ENCODE measurements around the gene NPW.
A peak's percentile ranks its signal among the peaks of the same experiment; 100 is the strongest.

NPW gene

DNA sequence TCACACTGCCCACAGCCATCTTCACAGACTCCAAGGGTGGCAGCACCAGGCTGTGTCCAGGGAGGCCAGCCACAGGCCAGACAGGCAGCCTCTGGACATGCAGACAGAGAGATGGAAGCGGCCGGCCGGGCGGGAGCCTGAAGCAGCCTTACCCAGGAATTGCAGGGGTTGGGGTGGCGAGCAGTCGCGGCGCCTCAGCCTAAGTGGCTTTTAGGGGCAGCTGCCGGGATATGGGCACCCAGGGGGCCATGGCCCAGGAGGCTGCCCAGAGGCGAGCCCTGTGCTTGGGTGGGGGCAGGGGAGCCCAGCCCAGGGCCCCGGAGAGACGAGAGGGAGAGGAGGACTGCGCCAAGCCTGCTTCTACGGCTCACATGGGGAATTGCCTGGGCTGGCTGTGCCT, 5.7 kb downstream of the NPW start:
- ATAC-seq, result no peak
- TF ChIP-seq SNAI2 (CRISPR knock-in tag; IDR thresholded peaks at IDR 0.05) (no peak), ZNF8 (CRISPR knock-in tag; IDR thresholded peaks at IDR 0.05) (no peak), PPARA (CRISPR knock-in tag; IDR thresholded peaks at IDR 0.05; ENCODE audit: borderline replicate concordance) (no peak), ESRRG (CRISPR knock-in tag; IDR thresholded peaks at IDR 0.05) (no peak), ZFP3 (CRISPR knock-in tag; IDR thresholded peaks at IDR 0.05) (no peak), BACH2 (CRISPR knock-in tag; IDR thresholded peaks at IDR 0.05; ENCODE audit: borderline replicate concordance) (no peak), TOX (CRISPR knock-in tag; IDR thresholded peaks at IDR 0.05; ENCODE audit: borderline replicate concordance) (no peak)

DNA sequence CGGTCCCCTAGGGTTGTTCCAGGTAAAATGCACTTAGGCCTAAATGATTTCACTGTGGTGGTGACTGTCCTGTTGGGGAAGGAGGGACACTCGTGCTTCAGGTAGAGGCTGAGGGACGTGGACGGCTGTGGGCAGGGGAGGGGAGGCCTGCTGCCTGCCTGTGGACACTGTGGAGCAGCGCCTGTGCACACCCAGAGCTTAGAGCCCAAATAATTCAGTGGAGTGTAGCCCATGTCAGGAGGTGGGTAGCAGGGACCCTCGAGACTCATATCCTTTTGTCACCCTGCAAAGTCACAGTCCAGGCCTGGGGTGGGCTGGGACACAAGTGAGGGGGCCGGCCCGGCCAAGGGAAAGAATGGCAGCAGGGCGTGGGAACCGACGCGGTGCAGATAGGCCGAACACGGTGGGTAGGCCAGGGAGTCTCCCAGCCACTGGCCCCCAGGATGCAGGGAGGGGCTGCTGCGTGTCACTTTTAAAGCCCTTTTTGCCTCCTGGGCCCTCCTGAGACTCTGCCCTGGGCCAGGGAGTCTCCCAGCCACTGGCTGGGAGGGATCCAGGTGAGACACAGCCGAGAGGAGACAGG, 6.4 kb downstream of the NPW start:
- TF ChIP-seq ISL1 (CRISPR knock-in tag; IDR thresholded peaks at IDR 0.05) (no peak), TCF4 (CRISPR knock-in tag; IDR thresholded peaks at IDR 0.05; ENCODE audit: borderline replicate concordance) (no peak), CSDC2 (CRISPR knock-in tag; IDR thresholded peaks at IDR 0.05) (no peak), ZNF565 (CRISPR knock-in tag; conservative IDR thresholded peaks at IDR 0.05; ENCODE audit: low read depth) (no peak), SNAI2 (CRISPR knock-in tag; IDR thresholded peaks at IDR 0.05) (no peak), ESRRG (CRISPR knock-in tag; IDR thresholded peaks at IDR 0.05) (no peak), CSRNP3 (CRISPR knock-in tag; IDR thresholded peaks at IDR 0.05) (no peak), RARB (CRISPR knock-in tag; IDR thresholded peaks at IDR 0.05) (no peak), OSR1 (CRISPR knock-in tag; IDR thresholded peaks at IDR 0.05) (no peak), BACH2 (CRISPR knock-in tag; IDR thresholded peaks at IDR 0.05; ENCODE audit: borderline replicate concordance) (no peak), PPARA (CRISPR knock-in tag; IDR thresholded peaks at IDR 0.05; ENCODE audit: borderline replicate concordance) (no peak), ZNF70 (CRISPR knock-in tag; IDR thresholded peaks at IDR 0.05) (no peak), ARNTL (CRISPR knock-in tag; IDR thresholded peaks at IDR 0.05; ENCODE audit: borderline replicate concordance, low read depth) (no peak), ZNF8 (CRISPR knock-in tag; IDR thresholded peaks at IDR 0.05) (no peak), TSHZ2 (CRISPR knock-in tag; IDR thresholded peaks at IDR 0.05) (no peak), ZFP3 (CRISPR knock-in tag; IDR thresholded peaks at IDR 0.05) (no peak)
- TF ChIP-seq, protein P1, sequence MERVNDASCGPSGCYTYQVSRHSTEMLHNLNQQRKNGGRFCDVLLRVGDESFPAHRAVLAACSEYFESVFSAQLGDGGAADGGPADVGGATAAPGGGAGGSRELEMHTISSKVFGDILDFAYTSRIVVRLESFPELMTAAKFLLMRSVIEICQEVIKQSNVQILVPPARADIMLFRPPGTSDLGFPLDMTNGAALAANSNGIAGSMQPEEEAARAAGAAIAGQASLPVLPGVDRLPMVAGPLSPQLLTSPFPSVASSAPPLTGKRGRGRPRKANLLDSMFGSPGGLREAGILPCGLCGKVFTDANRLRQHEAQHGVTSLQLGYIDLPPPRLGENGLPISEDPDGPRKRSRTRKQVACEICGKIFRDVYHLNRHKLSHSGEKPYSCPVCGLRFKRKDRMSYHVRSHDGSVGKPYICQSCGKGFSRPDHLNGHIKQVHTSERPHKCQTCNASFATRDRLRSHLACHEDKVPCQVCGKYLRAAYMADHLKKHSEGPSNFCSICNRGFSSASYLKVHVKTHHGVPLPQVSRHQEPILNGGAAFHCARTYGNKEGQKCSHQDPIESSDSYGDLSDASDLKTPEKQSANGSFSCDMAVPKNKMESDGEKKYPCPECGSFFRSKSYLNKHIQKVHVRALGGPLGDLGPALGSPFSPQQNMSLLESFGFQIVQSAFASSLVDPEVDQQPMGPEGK (CRISPR knock-in tag; IDR thresholded peaks at IDR 0.05; ENCODE audit: borderline replicate concordance), result no peak
- TF ChIP-seq, protein P2, sequence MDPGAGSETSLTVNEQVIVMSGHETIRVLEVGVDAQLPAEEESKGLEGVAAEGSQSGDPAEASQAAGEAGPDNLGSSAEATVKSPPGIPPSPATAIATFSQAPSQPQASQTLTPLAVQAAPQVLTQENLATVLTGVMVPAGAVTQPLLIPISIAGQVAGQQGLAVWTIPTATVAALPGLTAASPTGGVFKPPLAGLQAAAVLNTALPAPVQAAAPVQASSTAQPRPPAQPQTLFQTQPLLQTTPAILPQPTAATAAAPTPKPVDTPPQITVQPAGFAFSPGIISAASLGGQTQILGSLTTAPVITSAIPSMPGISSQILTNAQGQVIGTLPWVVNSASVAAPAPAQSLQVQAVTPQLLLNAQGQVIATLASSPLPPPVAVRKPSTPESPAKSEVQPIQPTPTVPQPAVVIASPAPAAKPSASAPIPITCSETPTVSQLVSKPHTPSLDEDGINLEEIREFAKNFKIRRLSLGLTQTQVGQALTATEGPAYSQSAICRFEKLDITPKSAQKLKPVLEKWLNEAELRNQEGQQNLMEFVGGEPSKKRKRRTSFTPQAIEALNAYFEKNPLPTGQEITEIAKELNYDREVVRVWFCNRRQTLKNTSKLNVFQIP (CRISPR knock-in tag; IDR thresholded peaks at IDR 0.05; ENCODE audit: borderline replicate concordance, low read depth), result no peak
- no peak for ATAC-seq

DNA sequence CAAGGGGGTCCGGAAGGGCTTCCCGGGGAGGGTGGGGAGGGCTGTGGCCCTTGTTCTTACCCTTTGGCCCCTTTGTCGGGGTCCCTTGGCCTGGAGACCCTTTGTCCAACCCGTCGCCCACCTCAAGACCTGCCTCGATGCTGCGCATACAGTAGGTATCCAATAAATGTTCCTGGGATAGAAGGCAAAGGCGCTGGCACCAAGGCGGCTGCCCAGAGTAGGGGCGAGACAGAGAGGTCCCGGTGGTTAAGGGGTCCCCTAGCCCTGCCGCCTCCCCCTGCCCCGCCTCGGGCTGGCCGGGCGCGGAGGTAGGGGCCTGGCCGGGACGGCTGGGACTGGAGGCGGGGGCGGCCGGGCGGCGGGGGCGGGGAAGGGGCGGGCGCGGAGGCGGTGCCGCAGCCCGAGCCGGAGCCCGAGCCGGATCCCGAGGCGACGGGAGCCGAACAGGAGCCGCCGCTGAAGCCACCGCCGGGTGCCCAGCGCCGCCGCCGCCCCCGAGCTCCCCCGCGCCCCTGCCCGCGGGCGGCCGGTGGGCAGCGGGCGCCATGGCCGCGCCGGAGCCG, 7.0 kb downstream of the NPW start, which contains the start of gene NHERF2:
NHERF2 (plus strand) TSS at position 442 of the 563 bp plus-strand sequence; CDS start at position 546, 104 bp downstream.
- ATAC-seq, result peak; percentile 4; the same call in 1 of the 3 replicates
- TF ChIP-seq ESRRG (CRISPR knock-in tag; IDR thresholded peaks at IDR 0.05) (no peak), ZC3H10 (CRISPR knock-in tag; IDR thresholded peaks at IDR 0.05) (no peak), ZFP3 (CRISPR knock-in tag; IDR thresholded peaks at IDR 0.05) (no peak), ARNTL (CRISPR knock-in tag; IDR thresholded peaks at IDR 0.05; ENCODE audit: borderline replicate concordance, low read depth) (no peak), TSHZ2 (CRISPR knock-in tag; IDR thresholded peaks at IDR 0.05) (no peak), CSRNP3 (CRISPR knock-in tag; IDR thresholded peaks at IDR 0.05) (no peak), ZNF8 (CRISPR knock-in tag; IDR thresholded peaks at IDR 0.05) (no peak), CSDC2 (CRISPR knock-in tag; IDR thresholded peaks at IDR 0.05) (no peak), RARB (CRISPR knock-in tag; IDR thresholded peaks at IDR 0.05) (no peak), TOX (CRISPR knock-in tag; IDR thresholded peaks at IDR 0.05; ENCODE audit: borderline replicate concordance) (no peak)
- TF ChIP-seq, protein P1 (CRISPR knock-in tag; IDR thresholded peaks at IDR 0.05; ENCODE audit: borderline replicate concordance), result no peak
